Mammary epithelial cell (primary cell): ENCODE data around the gene ARRDC3.

Source experiments
- EZH2 ChIP-seq: IDR thresholded peaks from 2 replicates; pipeline ENCODE4 v1.6.1; 2012; ENCODE audit warnings: low read length, inconsistent platforms, borderline replicate concordance
- TF ChIP-seq, protein P1 (sequence below), 2 donors: IDR thresholded peaks in 1 of 2; conservative IDR thresholded peaks in 1 of 2; 2 replicates each; pipeline ENCODE4 v1.5.1; 2011 to 2012; ENCODE audit warnings: inconsistent platforms in 2 of 2, low read length in 2 of 2, mild to moderate bottlenecking in 2 of 2, control low read depth in 1 of 2, low read depth in 1 of 2; ENCODE audit not compliant: insufficient read depth in 1 of 2; ENCODE audit errors: extremely low read depth in 1 of 2

DNA sequence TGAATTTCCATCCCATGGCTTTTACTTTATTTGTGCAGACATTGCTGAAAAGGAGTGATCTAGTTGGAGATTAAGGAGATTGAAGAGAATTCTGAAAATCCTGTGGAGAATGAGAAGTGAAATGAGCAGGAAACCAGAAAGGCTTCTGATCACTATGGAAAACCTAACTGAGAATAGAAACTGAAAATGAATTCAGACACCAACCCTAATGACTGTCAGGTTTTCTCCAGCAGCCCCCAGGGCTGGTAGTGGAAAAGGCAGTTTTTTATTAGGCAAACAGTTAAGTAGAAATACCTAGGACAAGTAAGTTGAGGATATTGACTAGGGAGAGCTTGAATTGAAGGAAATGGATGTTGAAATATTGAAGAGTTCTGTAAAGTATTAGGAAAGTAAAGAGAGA is 14.7 kb upstream of the ARRDC3 start:
- TF ChIP-seq, protein P1, sequence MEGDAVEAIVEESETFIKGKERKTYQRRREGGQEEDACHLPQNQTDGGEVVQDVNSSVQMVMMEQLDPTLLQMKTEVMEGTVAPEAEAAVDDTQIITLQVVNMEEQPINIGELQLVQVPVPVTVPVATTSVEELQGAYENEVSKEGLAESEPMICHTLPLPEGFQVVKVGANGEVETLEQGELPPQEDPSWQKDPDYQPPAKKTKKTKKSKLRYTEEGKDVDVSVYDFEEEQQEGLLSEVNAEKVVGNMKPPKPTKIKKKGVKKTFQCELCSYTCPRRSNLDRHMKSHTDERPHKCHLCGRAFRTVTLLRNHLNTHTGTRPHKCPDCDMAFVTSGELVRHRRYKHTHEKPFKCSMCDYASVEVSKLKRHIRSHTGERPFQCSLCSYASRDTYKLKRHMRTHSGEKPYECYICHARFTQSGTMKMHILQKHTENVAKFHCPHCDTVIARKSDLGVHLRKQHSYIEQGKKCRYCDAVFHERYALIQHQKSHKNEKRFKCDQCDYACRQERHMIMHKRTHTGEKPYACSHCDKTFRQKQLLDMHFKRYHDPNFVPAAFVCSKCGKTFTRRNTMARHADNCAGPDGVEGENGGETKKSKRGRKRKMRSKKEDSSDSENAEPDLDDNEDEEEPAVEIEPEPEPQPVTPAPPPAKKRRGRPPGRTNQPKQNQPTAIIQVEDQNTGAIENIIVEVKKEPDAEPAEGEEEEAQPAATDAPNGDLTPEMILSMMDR (conservative IDR thresholded peaks at IDR 0.05 in 1 of 2, IDR thresholded peaks at IDR 0.05 in 1 of 2; ENCODE audit: extremely low read depth in 1 of 2, insufficient read depth in 1 of 2, low read depth in 1 of 2, low read length in 2 of 2) = no peak
- TF ChIP-seq EZH2 = no peak
